Vagina (tissue), 2 donors: ENCODE measurements around the gene JMJD6.

ENCODE experiments used
- POLR2A ChIP-seq, 2 donors: fragments of 450-650 bp; IDR thresholded peaks; one replicate each; pipeline ENCODE4 v1.6.1; 2017; ENCODE audit warnings: antibody characterized with exemption in 2 of 2, mild to moderate bottlenecking in 2 of 2, moderate library complexity in 2 of 2
- POLR2AphosphoS5 ChIP-seq, 2 donors: sonication (generic); formaldehyde crosslinking; IDR thresholded peaks; one replicate each; pipeline ENCODE4 v1.9.0; 2017; ENCODE audit warnings: antibody characterized with exemption in 2 of 2, mild to moderate bottlenecking in 2 of 2, low read depth in 1 of 2; ENCODE audit not compliant: insufficient read depth in 1 of 2
- TF ChIP-seq, protein P1 (sequence below), 3 experiments: fragments of 450-650 bp in 2 of 3; fragments of 200-600 bp in 1 of 3; sonication (generic) in 1 of 3; IDR thresholded peaks; one replicate each; pipeline ENCODE4 v1.5.1; 2017 to 2019; ENCODE audit warnings: antibody characterized with exemption in 3 of 3, mild to moderate bottlenecking in 2 of 3, moderate library complexity in 2 of 3

DNA sequence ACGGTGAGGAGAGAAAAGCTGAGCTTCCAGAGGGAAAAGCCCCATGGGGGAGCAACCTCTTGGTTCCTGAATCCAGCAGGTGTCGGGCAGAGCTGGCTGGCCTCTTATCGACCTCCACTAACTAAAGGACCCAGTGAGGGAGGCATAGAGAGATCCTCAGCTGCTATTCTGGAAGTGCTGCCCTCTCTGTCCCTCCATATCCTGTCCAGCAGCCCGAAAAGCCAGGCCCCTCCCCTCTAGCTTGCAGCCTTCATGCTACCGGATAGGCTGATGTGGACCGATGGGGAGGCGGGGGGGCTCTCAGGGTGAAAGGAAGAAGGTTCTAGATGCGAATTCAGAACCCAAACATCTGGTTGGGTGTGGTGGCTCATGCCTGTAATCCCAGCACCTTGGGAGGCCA is 40.6 kb downstream of the JMJD6 start:
- no peak for TF ChIP-seq POLR2A (IDR thresholded peaks at IDR 0.05)
- TF ChIP-seq, protein P1, sequence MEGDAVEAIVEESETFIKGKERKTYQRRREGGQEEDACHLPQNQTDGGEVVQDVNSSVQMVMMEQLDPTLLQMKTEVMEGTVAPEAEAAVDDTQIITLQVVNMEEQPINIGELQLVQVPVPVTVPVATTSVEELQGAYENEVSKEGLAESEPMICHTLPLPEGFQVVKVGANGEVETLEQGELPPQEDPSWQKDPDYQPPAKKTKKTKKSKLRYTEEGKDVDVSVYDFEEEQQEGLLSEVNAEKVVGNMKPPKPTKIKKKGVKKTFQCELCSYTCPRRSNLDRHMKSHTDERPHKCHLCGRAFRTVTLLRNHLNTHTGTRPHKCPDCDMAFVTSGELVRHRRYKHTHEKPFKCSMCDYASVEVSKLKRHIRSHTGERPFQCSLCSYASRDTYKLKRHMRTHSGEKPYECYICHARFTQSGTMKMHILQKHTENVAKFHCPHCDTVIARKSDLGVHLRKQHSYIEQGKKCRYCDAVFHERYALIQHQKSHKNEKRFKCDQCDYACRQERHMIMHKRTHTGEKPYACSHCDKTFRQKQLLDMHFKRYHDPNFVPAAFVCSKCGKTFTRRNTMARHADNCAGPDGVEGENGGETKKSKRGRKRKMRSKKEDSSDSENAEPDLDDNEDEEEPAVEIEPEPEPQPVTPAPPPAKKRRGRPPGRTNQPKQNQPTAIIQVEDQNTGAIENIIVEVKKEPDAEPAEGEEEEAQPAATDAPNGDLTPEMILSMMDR (IDR thresholded peaks at IDR 0.05) = no peak
- no peak for TF ChIP-seq POLR2AphosphoS5 (IDR thresholded peaks at IDR 0.05; ENCODE audit: insufficient read depth in 1 of 2, low read depth in 1 of 2)
